ENCODE data around the gene CCT4. TPM values are rescaled to one million over a fixed set of nuclear protein-coding genes. Genes with fewer than 3 reads are reported as not detected.
"Not testable (repeated sequence)": the region's sequence is repeated elsewhere in the genome, so short reads cannot be mapped to it uniquely, and the experiment has no call there.

The CCT4 gene
- total RNA-seq, 1 donor from 2014 or later: 172 TPM

DNA sequence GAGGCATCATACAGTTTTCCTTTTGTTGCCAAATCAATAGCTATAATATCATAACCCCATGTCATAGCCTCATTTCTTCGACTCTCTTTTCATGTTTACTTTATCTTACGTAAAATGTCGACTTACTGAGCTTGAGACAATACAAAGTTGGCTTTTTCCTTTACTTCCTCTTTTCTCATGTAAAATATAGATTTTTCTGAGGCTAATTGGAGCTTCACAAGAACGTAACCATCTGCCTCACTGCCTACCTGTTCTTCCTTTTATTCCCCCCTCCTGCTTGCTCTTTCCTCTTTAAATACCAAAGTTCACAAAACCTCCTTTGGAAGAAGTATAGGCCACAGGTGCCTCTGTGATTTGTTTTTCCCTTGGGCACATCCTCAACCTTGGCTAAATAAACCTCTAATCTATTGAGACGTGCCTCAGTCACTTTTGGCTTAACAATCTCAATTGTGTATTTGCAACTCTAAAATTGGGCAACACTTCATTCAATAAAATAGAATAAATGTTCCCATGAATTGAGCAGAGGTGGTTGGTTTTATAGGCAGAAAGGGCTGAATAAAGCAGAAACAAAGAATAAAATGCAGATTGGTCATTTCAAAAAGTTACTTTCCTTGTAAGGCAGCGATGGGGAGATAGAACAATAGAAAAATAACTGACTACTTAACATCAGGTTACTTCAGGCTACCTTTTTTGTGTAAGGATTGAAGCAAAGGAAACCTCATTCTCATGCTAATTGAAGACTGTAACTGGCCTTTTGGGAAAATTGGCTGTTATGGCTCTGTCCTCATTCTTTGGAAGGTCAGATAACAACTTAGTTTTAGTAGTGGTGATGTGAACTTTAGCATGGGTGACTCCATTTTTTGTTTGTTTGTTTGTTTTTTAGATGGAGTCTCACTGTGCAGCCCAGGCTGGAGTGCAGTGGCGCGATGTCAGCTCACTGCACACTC is 38.3 kb upstream of the CCT4 start:
- intact Hi-C loops (cut with micrococcal nuclease): no loop called here
- H3K4me3 Mint-ChIP-seq: no peak overlapping the region
- no peak overlapping the region for H3K27ac Mint-ChIP-seq
- ATAC-seq (ENCODE audit: low read depth) (no peak), DNase-seq (no peak)
- ChIA-PET POLR2A (no interaction called here), CTCF (no interaction called here)
- no peaks in the 10 kb centered on the region for H3K9me3 Mint-ChIP-seq
- H3K4me1 Mint-ChIP-seq: peaks cover 9% of the 10 kb centered on the region
- TF ChIP-seq CTCF (IDR thresholded peaks at IDR 0.05): no peak
- peaks cover 4% of the 10 kb centered on the region for H3K36me3 Mint-ChIP-seq (ENCODE audit: low read depth)
- no peaks in the 10 kb centered on the region for H3K27me3 Mint-ChIP-seq

DNA sequence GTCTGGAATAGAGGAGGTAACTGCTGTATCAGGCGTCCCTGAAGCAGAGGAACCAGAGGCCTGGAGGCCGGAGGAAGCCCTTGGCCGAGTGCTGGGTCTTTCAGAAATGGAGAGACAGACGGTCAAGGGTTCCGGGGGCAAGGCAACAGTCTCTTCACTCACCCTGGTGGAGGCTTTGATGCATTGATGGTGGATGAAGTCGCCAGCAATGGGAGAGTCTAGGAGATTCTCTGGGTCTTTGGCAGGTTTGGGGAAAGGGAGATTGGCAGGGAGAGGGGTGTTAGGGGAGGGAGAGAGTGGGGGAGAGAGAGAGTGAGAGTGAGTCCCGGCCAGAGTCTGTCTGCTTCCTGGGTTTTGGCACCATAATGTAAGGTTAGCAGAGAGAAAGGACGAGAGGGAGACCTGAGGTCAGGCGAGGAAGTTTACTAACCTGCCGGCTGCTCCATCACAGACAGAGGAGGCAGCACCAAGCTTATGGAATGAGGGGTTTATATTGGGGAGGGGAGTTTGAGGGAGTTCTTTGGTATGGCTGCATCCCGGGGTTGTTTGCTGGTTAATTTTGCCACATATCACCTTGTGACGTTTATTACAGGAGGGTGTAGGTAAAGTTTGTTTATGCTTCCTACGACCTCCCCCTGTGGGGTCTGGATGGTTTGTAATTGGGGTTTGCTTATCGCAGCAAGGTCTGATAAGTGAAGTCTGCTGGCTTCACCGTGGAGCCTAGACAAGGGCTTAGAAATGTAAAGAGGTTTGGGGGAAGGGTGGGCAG is 36.6 kb upstream of the CCT4 start:
- TF ChIP-seq CTCF (IDR thresholded peaks at IDR 0.05): no peak
- ATAC-seq (ENCODE audit: low read depth) (no peak), DNase-seq (no peak)
- Mint-ChIP-seq H3K4me1 (peaks cover 9% of the 10 kb centered on the region), H3K9me3 (no peaks in the 10 kb centered on the region), H3K27ac (no peak overlapping the region), H3K27me3 (no peaks in the 10 kb centered on the region), H3K4me3 (no peak overlapping the region), H3K36me3 (ENCODE audit: low read depth) (peaks cover 8% of the 10 kb centered on the region)
- intact Hi-C loops (cut with micrococcal nuclease): no loop called here
- ChIA-PET POLR2A (no interaction called here), CTCF (interaction anchor here (0.7 kb wide), 1 partner anchor 215 kb away, joined by 4 read pairs; no protein-coding TSS in a partner anchor)

DNA sequence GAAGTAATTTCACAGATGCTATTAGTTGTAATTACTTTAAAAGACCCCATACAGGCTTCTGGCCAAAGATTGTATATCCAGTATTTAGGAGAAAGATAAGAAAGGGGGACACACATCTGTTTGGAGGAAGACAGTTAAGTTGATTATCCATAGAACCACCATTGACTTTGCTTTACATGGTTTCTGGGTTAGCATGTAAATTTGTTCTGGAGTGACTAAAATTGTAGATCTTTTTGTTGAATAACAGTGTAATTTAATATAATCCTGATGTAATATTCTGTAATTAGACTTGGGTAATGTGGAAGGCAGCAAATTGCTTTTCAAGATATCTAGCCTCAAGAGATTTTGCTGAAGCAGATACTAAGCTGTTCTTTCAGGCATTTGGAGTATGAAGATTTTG is 34.3 kb upstream of the CCT4 start:
- H3K27me3 Mint-ChIP-seq: no peaks in the 10 kb centered on the region
- ChIA-PET POLR2A (no interaction called here), CTCF (interaction anchor here (0.6 kb wide), 1 partner anchor 14 kb away, joined by 3 read pairs; no protein-coding TSS in a partner anchor)
- no peak for TF ChIP-seq CTCF (IDR thresholded peaks at IDR 0.05)
- no peaks in the 10 kb centered on the region for H3K9me3 Mint-ChIP-seq
- H3K4me3 Mint-ChIP-seq: no peak overlapping the region
- no peak for ATAC-seq (ENCODE audit: low read depth)
- peaks cover 9% of the 10 kb centered on the region for H3K4me1 Mint-ChIP-seq
- intact Hi-C loops (cut with micrococcal nuclease): no loop called here
- no peak for DNase-seq
- H3K36me3 Mint-ChIP-seq (ENCODE audit: low read depth): peaks cover 9% of the 10 kb centered on the region
- H3K27ac Mint-ChIP-seq: no peak overlapping the region

- TF ChIP-seq CTCF (IDR thresholded peaks at IDR 0.05): no peak
- H3K4me1 Mint-ChIP-seq: no peaks in the 10 kb centered on the region
- no peak overlapping the region for H3K27ac Mint-ChIP-seq
- intact Hi-C loops (cut with micrococcal nuclease): no loop called here
- no peak overlapping the region for H3K4me3 Mint-ChIP-seq
- DNase-seq (no peak), ATAC-seq (ENCODE audit: low read depth) (no peak)
- peaks cover 14% of the 10 kb centered on the region for H3K36me3 Mint-ChIP-seq (ENCODE audit: low read depth)
- no peaks in the 10 kb centered on the region for H3K27me3 Mint-ChIP-seq
- H3K9me3 Mint-ChIP-seq: no peaks in the 10 kb centered on the region
- CTCF ChIA-PET: interaction anchor here (2.1 kb wide), 1 partner anchor 855 kb away, joined by 4 read pairs; no protein-coding TSS in a partner anchor
- POLR2A ChIA-PET: no interaction called here
Observed at GRCh38 chr2:61920548-61920947, 32.1 kb upstream of the CCT4 start.

DNA sequence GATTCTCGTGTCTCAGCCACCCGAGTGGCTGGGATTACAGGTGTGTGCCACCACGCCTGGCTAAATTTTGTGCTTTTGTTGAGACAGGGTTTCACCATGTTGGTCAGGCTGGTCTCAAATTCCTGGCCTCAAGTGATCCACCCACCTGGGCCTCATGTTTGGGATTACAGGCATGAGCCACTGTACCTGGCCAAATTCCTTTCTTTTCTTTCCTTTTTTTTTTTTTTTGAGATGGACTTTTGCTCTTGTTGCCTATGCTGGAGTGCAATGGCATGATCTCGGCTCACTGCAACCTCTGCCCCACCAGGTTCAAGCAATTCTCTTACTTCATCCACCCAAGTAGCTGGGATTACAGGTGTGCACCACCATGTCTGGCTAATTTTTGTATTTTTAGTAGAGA is 26.3 kb upstream of the CCT4 start:
- H3K36me3 Mint-ChIP-seq (ENCODE audit: low read depth); H3K4me1 Mint-ChIP-seq; H3K9me3 Mint-ChIP-seq; H3K27ac Mint-ChIP-seq; DNase-seq; ATAC-seq (ENCODE audit: low read depth); POLR2A ChIA-PET; H3K27me3 Mint-ChIP-seq; H3K4me3 Mint-ChIP-seq; CTCF ChIA-PET: not testable (repeated sequence)
- intact Hi-C loops (cut with micrococcal nuclease): loop anchor here (5.0 kb wide), 1 partner anchor 428 kb away; no protein-coding TSS in a partner anchor

Data from activated B cell treated with CpG ODN at 0.5 μM for 24 hours (primary cell).